Stimulated activated effector memory CD8-positive, alpha-beta T cell treated with anti-CD3 and anti-CD28 coated beads, Interleukin-12 subunit alpha, Interleukin-12 subunit beta, amount 100 ng/mL, for 72 hours (primary cell): ENCODE results near the gene FBLN2.

Experiments used
- ATAC-seq: fragments of 150-1000 bp; cut with Tn5 transposase; 2 replicates; pipeline ENCODE4 v1.10.0; 2021
- DNase-seq, 2 donors: peaks; one replicate each; pipeline ENCODE4 v3.0.0; 2021 to 2022; ENCODE audit warnings: low spot score in 2 of 2
- H3K27ac Mint-ChIP-seq: one replicate; pipeline ENCODE4 v1.8.0; 2022; ENCODE audit warnings: mild to moderate bottlenecking, mixed read lengths
- H3K36me3 Mint-ChIP-seq: one replicate; pipeline ENCODE4 v1.8.0; 2022; ENCODE audit warnings: mild to moderate bottlenecking, mixed read lengths
- H3K4me1 Mint-ChIP-seq: one replicate; pipeline ENCODE4 v1.8.0; 2022; ENCODE audit warnings: mixed read lengths
- H3K4me3 Mint-ChIP-seq: one replicate; pipeline ENCODE4 v1.8.0; 2022; ENCODE audit warnings: mild to moderate bottlenecking, mixed read lengths
- H3K9me3 Mint-ChIP-seq: one replicate; pipeline ENCODE4 v1.8.0; 2022; ENCODE audit warnings: mixed read lengths

Gene FBLN2

DNA sequence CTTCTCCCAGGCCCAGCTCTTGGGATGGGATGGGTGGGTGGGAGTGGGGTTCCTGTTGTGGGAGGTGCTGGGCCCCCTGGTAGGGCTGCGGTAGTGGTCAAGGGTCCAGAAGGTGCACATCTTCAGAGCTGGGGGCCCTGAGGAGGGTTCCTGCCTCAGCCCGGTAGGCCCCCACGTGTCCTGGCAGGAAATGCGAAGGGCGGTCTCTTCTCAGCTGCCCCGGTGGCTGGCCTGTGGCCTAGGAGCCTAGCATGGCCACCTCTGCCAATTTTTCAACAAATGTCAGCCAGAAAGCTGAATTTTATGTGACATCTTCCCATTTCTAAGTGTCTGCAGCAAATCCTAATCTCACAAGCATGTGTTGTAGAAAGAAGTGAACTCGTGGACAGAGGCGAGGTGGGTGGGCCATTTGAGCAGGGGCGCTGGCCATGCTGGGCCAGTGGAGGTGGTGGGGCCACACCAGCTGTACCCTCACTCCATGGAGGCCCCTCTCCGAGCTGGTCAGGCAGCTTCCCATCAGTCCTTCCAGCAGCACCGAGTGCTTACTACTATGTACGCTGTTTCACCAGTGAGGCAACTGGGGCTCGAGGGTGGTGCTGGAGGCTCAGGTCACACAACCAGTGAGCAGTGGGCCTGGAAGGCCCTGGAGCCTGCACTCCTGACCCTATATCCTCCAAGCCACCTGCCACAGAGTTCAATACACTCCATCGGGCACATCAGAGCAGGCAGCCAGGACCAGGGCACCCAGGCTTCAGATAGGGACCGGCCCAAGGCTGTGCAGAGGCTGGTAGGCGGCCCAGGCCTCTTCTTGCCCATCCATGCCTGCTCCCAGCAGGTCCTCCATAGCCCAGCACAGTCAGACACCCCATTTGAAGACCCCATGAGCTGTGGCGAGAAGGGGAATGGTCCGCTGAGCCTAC lies 23.2 kb downstream of the FBLN2 start:
- Mint-ChIP-seq H3K27ac (no peak overlapping the region), H3K4me1 (peaks cover 12% of the 10 kb centered on the region), H3K36me3 (peaks cover 4% of the 10 kb centered on the region), H3K4me3 (no peak overlapping the region), H3K9me3 (no peaks in the 10 kb centered on the region)
- no peak for ATAC-seq
- DNase-seq = no peak

DNA sequence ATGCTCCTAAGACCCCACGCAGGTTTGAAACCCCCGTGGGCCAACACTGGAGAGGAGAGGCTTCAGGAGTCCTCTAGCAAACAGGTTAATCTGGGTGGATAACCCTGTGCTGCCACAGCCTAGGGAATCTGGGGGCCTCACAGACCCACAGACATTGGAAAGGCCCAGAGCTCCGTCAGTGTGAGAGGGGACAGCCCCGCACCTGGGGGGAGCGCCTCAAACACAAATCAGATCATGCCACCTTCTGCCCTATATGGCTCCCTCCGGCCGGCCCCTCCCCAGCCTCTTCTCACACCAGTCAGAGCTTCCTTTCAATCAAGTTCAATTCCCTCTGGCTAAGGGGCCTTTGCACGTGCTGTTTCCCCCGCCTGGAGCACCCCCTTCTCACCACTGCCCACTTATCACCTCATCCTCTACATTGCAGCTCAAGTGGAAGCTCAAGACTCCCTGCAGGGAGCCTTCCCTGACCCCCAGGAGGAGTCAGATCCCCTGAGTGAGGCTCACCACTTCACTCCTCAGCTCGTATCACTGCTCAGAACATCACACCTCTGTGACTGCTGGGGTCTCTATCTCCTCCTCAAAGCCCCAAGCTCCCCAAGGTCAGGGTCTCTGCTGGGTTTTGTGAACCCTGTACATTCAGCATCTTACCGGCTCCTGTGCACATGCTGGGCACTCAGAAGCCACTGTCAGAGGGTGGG lies 24.1 kb downstream of the FBLN2 start:
- Mint-ChIP-seq H3K4me1 (peaks cover 12% of the 10 kb centered on the region), H3K27ac (no peak overlapping the region), H3K36me3 (peaks cover 3% of the 10 kb centered on the region), H3K9me3 (no peaks in the 10 kb centered on the region), H3K4me3 (no peak overlapping the region)
- ATAC-seq (no peak), DNase-seq (no peak)

DNA sequence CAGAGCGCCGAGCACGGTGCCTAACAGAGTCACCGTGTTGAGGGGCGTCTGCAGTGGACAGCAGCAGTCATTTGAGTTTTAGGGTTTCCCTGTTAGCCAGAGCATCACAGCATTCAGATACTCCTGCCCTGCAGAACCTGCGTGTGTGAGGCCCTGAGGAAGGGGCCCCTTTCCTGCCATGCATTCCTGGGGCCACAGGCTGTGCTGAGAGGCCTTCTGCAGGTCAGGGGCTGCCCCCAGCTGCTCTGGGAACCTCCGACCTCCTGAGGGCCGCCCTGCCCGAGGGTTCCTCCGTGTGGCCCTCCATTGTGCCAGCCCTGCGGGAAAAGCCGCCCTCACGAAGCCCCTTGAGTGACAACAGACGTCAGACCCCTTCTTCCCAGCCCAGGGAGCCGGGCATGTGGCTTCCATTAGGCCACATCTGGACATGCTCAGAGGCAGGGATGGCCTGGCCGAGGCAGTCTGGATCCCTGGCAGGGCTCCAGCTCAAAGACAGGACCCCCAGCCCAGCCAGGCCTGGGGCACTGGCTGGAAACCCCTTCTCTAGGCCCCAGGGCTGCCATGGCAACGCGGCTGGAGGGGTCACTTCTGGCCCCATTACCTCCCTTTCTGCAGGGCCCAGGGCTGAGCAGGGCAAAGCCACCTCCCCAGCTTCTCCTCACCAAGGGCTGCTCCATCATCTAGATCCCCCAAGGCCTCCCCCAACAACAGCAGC lies 25.3 kb downstream of the FBLN2 start:
- DNase-seq (no peak), ATAC-seq (no peak)
- Mint-ChIP-seq H3K9me3 (no peaks in the 10 kb centered on the region), H3K4me1 (peaks cover 12% of the 10 kb centered on the region), H3K4me3 (no peak overlapping the region), H3K27ac (peak overlapping the region; percentile 72), H3K36me3 (no peaks in the 10 kb centered on the region)

GRCh38 chr3:13574798-13575451 lies 26.0 kb downstream of the FBLN2 start:
- no peaks in the 10 kb centered on the region for H3K36me3 Mint-ChIP-seq

DNA sequence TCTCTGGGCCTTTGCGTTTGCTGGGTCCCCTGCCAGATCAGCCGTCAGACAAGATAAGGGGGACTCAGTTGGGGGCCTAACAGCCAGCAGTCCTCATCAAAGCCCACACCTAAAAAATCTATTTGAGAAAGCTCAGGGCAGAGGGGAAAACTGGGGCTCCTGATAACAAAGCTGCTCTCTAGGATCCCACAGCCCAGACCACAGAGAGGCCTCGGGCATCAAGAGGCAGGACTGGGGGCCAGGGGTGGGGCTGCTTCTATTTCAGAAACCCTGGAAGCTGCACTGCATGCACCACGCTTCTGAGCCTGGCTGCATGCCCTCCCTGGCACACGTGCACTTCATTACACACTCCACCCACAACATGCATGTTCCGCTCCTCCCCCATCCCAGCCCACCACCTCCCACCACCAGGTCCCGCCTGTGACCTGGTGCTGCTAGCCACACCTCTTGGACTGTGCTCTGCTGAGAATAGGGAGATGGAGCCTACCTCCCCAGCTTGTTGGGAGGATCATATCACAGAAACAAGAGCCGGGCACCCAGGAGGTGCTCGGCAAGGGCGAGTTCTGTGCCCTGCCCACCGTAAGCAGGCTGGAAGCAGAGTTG lies 26.6 kb downstream of the FBLN2 start:
- DNase-seq = no peak
- H3K9me3 Mint-ChIP-seq = no peaks in the 10 kb centered on the region
- H3K27ac Mint-ChIP-seq = peak overlapping the region; percentile 72
- H3K4me3 Mint-ChIP-seq = peak overlapping the region; percentile 14
- H3K36me3 Mint-ChIP-seq = no peaks in the 10 kb centered on the region
- ATAC-seq = peak; percentile 9
- peaks cover 12% of the 10 kb centered on the region for H3K4me1 Mint-ChIP-seq

More at GRCh38 chr3:13574798-13575451, 26.0 kb downstream of the FBLN2 start:
- H3K4me1 Mint-ChIP-seq = peaks cover 12% of the 10 kb centered on the region
- no peak for DNase-seq
- peak; percentile 80 for ATAC-seq
- peak overlapping the region; percentile 14 for H3K4me3 Mint-ChIP-seq
- H3K27ac Mint-ChIP-seq = peak overlapping the region; percentile 72
- no peaks in the 10 kb centered on the region for H3K9me3 Mint-ChIP-seq

DNA sequence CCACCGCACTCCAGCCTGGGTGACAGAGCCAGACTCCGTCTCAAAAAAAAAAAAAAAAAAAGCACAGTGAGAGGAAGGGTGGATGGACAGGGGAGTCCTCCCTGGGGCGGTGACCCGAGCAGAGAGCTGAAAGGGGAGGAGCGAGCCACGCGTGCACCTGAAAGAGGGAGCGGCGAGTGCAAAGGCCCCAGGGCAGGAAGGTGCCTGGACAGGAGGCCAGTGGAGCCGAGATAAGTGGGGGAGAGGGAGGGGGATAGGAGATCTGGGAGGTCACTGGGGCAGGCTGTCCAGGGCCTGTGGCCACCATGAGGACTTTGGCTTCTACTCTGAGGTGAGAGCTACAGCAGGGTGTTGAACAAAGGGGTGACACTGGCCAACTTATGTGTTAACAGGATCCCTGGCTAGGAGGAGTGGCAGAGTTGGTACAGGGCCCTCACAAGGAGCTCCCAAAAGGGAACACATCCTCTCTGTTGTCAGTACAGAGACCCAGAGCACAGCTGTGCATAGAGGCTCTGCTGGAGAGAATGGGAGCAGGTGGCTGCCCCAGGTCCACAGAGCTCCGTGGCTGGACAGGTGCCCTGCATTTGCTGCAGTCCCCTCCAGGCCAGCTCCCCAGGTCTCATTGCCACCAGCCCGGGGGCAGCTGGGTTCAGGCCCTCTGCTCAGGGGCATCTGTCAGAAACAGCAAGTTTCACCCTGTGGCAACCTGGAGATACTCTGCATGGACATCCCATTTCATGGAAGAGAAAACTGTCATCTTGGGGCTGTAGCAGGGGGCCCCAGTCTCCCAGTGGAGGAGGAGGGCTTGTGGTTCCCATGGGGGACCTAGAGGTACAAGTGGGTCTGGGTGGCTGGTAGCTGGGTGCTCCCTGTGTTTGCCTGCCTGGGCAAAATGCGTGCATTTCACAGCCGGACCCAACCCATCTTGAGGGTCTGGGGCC lies 28.5 kb downstream of the FBLN2 start:
- no peaks in the 10 kb centered on the region for H3K36me3 Mint-ChIP-seq
- no peaks in the 10 kb centered on the region for H3K9me3 Mint-ChIP-seq
- no peak overlapping the region for H3K4me3 Mint-ChIP-seq
- H3K27ac Mint-ChIP-seq = no peak overlapping the region
- DNase-seq (no peak), ATAC-seq (no peak)
- H3K4me1 Mint-ChIP-seq = peaks cover 12% of the 10 kb centered on the region

GRCh38 chr3:13578251-13578650 lies 29.3 kb downstream of the FBLN2 start:
- ATAC-seq (no peak), DNase-seq (no peak)
- Mint-ChIP-seq H3K36me3 (no peaks in the 10 kb centered on the region), H3K9me3 (no peaks in the 10 kb centered on the region), H3K4me1 (peaks cover 12% of the 10 kb centered on the region), H3K4me3 (no peak overlapping the region), H3K27ac (no peak overlapping the region)

DNA sequence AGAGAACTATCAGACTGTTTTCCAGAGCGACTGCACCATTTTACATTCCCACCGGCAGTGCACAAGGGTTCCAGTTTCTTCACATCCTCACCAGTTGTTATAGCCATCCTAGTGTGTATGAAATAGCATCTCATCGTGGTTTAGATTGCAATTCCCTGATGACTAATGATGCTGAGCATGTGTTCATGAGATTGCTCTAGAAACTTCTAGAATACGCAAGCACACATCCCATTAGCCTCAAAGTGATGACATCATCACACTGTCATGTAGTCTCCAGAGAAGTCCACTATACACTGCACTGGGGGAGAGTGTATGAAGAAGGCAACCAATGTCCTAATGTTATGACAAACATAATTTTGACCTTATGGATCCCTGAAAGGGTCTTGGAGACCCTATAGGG lies 30.1 kb downstream of the FBLN2 start:
- H3K4me1 Mint-ChIP-seq = peaks cover 12% of the 10 kb centered on the region
- H3K4me3 Mint-ChIP-seq = no peak overlapping the region
- no peak overlapping the region for H3K27ac Mint-ChIP-seq
- DNase-seq (no peak), ATAC-seq (no peak)
- no peaks in the 10 kb centered on the region for H3K9me3 Mint-ChIP-seq
- H3K36me3 Mint-ChIP-seq = no peaks in the 10 kb centered on the region

GRCh38 chr3:13580256-13581023 lies 31.5 kb downstream of the FBLN2 start:
- Mint-ChIP-seq H3K4me3 (no peak overlapping the region), H3K27ac (no peak overlapping the region), H3K9me3 (no peaks in the 10 kb centered on the region), H3K4me1 (peaks cover 4% of the 10 kb centered on the region), H3K36me3 (no peaks in the 10 kb centered on the region)
- ATAC-seq (no peak), DNase-seq (no peak)

DNA sequence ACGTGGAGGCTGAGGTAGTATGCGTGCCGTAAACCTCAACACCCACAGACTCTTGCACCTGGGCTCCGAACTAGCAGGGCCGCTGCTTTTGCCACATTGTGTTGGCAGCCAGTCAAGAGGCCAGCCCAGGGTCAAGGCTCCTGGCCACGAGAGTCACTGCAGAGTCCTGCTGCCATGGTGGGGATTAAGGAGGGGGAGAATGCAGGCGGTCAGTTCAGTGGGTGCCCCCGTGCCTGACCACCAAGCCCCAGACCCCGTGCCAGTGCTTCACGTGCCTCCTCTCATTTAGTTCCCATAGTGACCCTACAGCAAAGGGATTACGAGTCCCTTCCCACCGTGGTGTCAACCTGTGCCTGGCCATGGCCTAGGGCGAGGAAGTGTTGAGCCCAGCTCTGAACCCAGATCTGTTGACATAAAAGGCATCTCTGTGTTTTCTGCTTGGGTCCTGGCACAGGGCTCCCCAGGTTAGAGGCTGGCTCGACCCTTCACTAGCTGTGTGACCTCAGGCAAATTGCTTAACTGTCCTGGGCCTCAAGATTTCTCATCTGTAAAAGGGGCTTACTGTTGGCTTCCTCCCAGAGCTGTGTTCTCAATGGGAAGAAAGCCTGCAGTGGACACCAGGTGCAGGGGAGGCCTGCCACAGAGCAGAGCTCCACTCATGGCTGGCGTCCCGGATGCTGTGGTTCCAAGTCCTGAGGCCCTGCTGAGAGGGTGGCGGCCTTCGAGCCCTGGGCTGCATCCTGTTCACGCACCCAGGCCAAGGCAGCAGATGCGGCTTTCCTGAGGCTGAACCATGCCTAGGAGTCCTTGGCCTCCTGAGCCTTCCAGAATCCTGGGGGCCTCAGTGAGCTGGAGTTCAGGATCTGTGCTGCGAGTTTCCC lies 32.8 kb downstream of the FBLN2 start:
- Mint-ChIP-seq H3K9me3 (no peaks in the 10 kb centered on the region), H3K36me3 (no peaks in the 10 kb centered on the region), H3K27ac (no peak overlapping the region), H3K4me3 (no peak overlapping the region), H3K4me1 (no peaks in the 10 kb centered on the region)
- DNase-seq (no peak), ATAC-seq (no peak)

GRCh38 chr3:13582366-13583250 lies 33.7 kb downstream of the FBLN2 start:
- DNase-seq (no peak), ATAC-seq (no peak)
- no peaks in the 10 kb centered on the region for H3K9me3 Mint-ChIP-seq
- H3K36me3 Mint-ChIP-seq = no peaks in the 10 kb centered on the region
- no peak overlapping the region for H3K27ac Mint-ChIP-seq
- no peaks in the 10 kb centered on the region for H3K4me1 Mint-ChIP-seq
- H3K4me3 Mint-ChIP-seq = no peak overlapping the region
